K562 (cell line): ENCODE data around the gene LPAR5. TPM values are rescaled to one million over a fixed set of nuclear protein-coding genes. Genes with fewer than 3 reads are reported as not detected.

ENCODE experiments used
- ATAC-seq: fragments of 200-7000 bp; cut with Tn5 transposase; 3 replicates; pipeline ENCODE4 v1.9.1; 2020; ENCODE audit warnings: moderate library complexity
- BruUV-seq: library from RNA; stranded (reverse); fragments of 400-500 nt; replicated peaks from 2 replicates; lab custom pipeline; 2021; lab: Mats Ljungman, UMichigan
- CTCF ChIA-PET: fragments of 300-600 bp; formaldehyde crosslinking; extraction: SDS; loops from one replicate; lab custom pipeline; 2021; ENCODE audit warnings: low intra/inter-chr PET ratio; lab: Yijun Ruan, JAX
- POLR2A ChIA-PET: fragments of 300-600, 350-650 bp; sonication (Branson Sonifier 250); formaldehyde crosslinking; extraction: SDS; loops from one replicate; lab custom pipeline; 2021; ENCODE audit warnings: antibody characterized with exemption, inconsistent platforms; lab: Yijun Ruan, JAX
- DNase-seq, 4 experiments: peaks; one replicate each; pipeline versions ENCODE4 v3.0.0 to v3.0.0-alpha.2; 2011 to 2018; ENCODE audit warnings: low spot score in 3 of 4, mixed read lengths in 3 of 4; ENCODE audit errors: extremely low read depth in 1 of 4
- FAIRE-seq: peaks from 2 replicates; lab custom pipeline; 2011; peaks lifted over from hg19 to GRCh38; lab: Jason Lieb, UNC
- H2AFZ ChIP-seq: 2 replicates; pipeline ENCODE4 v1.6.0; 2011; ENCODE audit warnings: low read depth, low read length, control low read depth, inconsistent platforms
- H3K27ac ChIP-seq: fragments of 200-600 bp; 3 replicates; pipeline ENCODE4 v1.8.0; 2011; ENCODE audit warnings: low read depth, mild to moderate bottlenecking, control low read depth, inconsistent platforms, low read length, moderate library complexity, mixed read lengths; ENCODE audit errors: extremely low read depth
- H3K27me3 ChIP-seq, 2 experiments: fragments of 300-600 bp in 1 of 2; 2 replicates in 1 of 2; 3 replicates in 1 of 2; pipeline versions ENCODE4 v1.6.0 to v1.8.0; 2011; ENCODE audit warnings: inconsistent platforms in 2 of 2, low read length in 2 of 2, mild to moderate bottlenecking in 1 of 2, mixed read lengths in 1 of 2, moderate library complexity in 1 of 2; ENCODE audit not compliant: control insufficient read depth in 2 of 2, insufficient read depth in 2 of 2
- H3K36me3 ChIP-seq: fragments of 300-600 bp; 3 replicates; pipeline ENCODE4 v1.8.0; 2011; ENCODE audit warnings: mild to moderate bottlenecking, low read length, inconsistent platforms; ENCODE audit not compliant: control insufficient read depth, insufficient read depth
- H3K4me1 ChIP-seq, 2 experiments: fragments of 200-600 bp in 1 of 2; replicated peaks in 1 of 2; 2 replicates in 1 of 2; 3 replicates in 1 of 2; pipeline versions ENCODE4 v1.5.1 to v1.8.0; 2011; ENCODE audit warnings: inconsistent platforms in 2 of 2, low read length in 2 of 2, mild to moderate bottlenecking in 1 of 2, mixed read lengths in 1 of 2, moderate library complexity in 1 of 2; ENCODE audit not compliant: control insufficient read depth in 2 of 2, insufficient read depth in 2 of 2
- H3K4me2 ChIP-seq: 2 replicates; pipeline ENCODE4 v1.6.1; 2011; ENCODE audit warnings: low read length, control low read depth, inconsistent platforms, mixed read lengths; ENCODE audit not compliant: insufficient read depth
- H3K4me3 ChIP-seq: fragments of 200-600 bp; sonication (generic), shearing (Covaris generic); 2 replicates; pipeline ENCODE4 v1.5.1; 2016; ENCODE audit warnings: control low read depth, inconsistent platforms
- H3K79me2 ChIP-seq: fragments of 200-600 bp; 3 replicates; pipeline ENCODE4 v1.8.0; 2011; ENCODE audit warnings: low read length, inconsistent platforms; ENCODE audit not compliant: control insufficient read depth, insufficient read depth
- H3K9ac ChIP-seq, 2 experiments: 2 replicates each; pipeline versions ENCODE4 v1.6.0 to v1.6.1; 2011; ENCODE audit warnings: low read depth in 2 of 2, low read length in 2 of 2, control low read depth in 1 of 2, inconsistent platforms in 1 of 2, mild to moderate bottlenecking in 1 of 2, mixed read lengths in 1 of 2; ENCODE audit not compliant: insufficient read depth in 1 of 2
- H3K9me1 ChIP-seq: one replicate; pipeline ENCODE4 v1.6.0; 2011; ENCODE audit warnings: inconsistent platforms, mild to moderate bottlenecking, low read length, moderate library complexity; ENCODE audit not compliant: control insufficient read depth, insufficient read depth
- H3K9me3 ChIP-seq: replicated peaks from 2 replicates; pipeline ENCODE4 v1.5.1; 2011; ENCODE audit warnings: low read depth, low read length, inconsistent platforms; ENCODE audit not compliant: control insufficient read depth, insufficient read depth
- H4K20me1 ChIP-seq: replicated peaks from 2 replicates; pipeline ENCODE4 v1.6.1; 2011; ENCODE audit warnings: low read length, inconsistent platforms, mixed read lengths; ENCODE audit not compliant: control insufficient read depth, insufficient read depth
- DNMT1 ChIP-seq: fragments of 450-650 bp; IDR thresholded peaks from 2 replicates; pipeline ENCODE4 v1.6.1; 2016; ENCODE audit warnings: antibody characterized with exemption, mild to moderate bottlenecking
- ILF3 ChIP-seq: fragments of 450-650 bp; IDR thresholded peaks from 2 replicates; pipeline ENCODE4 v1.6.1; 2018; ENCODE audit warnings: antibody characterized with exemption, mild to moderate bottlenecking, moderate library complexity, borderline replicate concordance
- KDM1A ChIP-seq, 2 experiments: fragments of 450-650 bp; IDR thresholded peaks; 2 replicates each; pipeline ENCODE4 v1.6.1; 2016; ENCODE audit warnings: mild to moderate bottlenecking in 2 of 2
- NFATC3 ChIP-seq: fragments of 450-650 bp; IDR thresholded peaks from 2 replicates; pipeline ENCODE4 v1.6.1; 2017; ENCODE audit warnings: mild to moderate bottlenecking
- PRMT5 ChIP-seq: sonication (generic); formaldehyde crosslinking; IDR thresholded peaks from 2 replicates; pipeline ENCODE4 v1.5.0; 2020; ENCODE audit warnings: missing genetic modification reagents
- SREBF2 ChIP-seq: sonication (generic); formaldehyde crosslinking; IDR thresholded peaks from 2 replicates; pipeline ENCODE4 v1.4.0; 2020; ENCODE audit warnings: mild to moderate bottlenecking, missing genetic modification reagents
- ZBTB7A ChIP-seq: IDR thresholded peaks from 2 replicates; pipeline ENCODE4 v1.6.1; 2011; ENCODE audit warnings: low read depth, mild to moderate bottlenecking, low read length, moderate library complexity, borderline replicate concordance; ENCODE audit not compliant: control insufficient read depth
- ZNF134 ChIP-seq: fragments of 250-450 bp; sonication (Bioruptor Pico); conservative IDR thresholded peaks from 2 replicates; pipeline ENCODE4 v1.4.0; 2020
- ZNF274 ChIP-seq: IDR thresholded peaks from 2 replicates; pipeline ENCODE4 v1.6.1; 2011; ENCODE audit warnings: low read depth, mild to moderate bottlenecking, low read length, moderate library complexity, borderline replicate concordance
- WGBS: fragments of 100-300 bp; shearing (Covaris generic); methylation state at CpG from one replicate; pipeline ENCODE4 v1.1.6; 2016; ENCODE audit warnings: low coverage, mixed read lengths; ENCODE audit not compliant: insufficient coverage; ENCODE audit errors: missing lambda C conversion rate; 5-methylcytosine and 5-hydroxymethylcytosine counted together
- in situ Hi-C: fragments of 300-500 bp; cut with MboI; formaldehyde crosslinking; loops from 4 replicates; pipeline ENCODE4 v1.15.0; 2018; ENCODE audit warnings: inconsistent platforms, mixed read lengths
- intact Hi-C: fragments of 100-400 bp; cut with micrococcal nuclease; formaldehyde crosslinking; loops from 2 replicates; pipeline ENCODE4 v1.14.2; 2022
- polyA plus RNA-seq, 8 experiments: library from polyadenylated mRNA; depleted of rRNA in 4 of 8; stranded (reverse) in 5 of 8; unstranded in 3 of 8; fragments of >200 nt; fragmentation: Nextera tagmentation in 2 of 8; fragmentation: Illumina TruSeq in 1 of 8; extraction: Ambion mirVana in 2 of 8; extraction: Trizol in 1 of 8; gene quantifications; 2 replicates each; pipeline versions ENCODE4 v1.2.1 to v1.2.3, GENCODE V29; 2011 to 2014; ENCODE audit warnings: inconsistent platforms in 1 of 8, missing spikeins in 1 of 8
- total RNA-seq, 7 experiments: library from RNA; depleted of rRNA in 6 of 7; stranded (reverse); fragments of >200 nt in 6 of 7; fragmentation: Illumina TruSeq in 2 of 7; extraction: Trizol in 2 of 7; gene quantifications; 2 replicates each; pipeline versions ENCODE4 v1.2.1 to v1.2.3, GENCODE V29; 2011 to 2021; ENCODE audit warnings: low replicate concordance in 1 of 7
- TF ChIP-seq, protein P1 (sequence below): sonication (generic); formaldehyde crosslinking; IDR thresholded peaks from 2 replicates; pipeline ENCODE4 v1.8.1; 2023; ENCODE audit warnings: missing genetic modification reagents, mild to moderate bottlenecking, borderline replicate concordance

Gene LPAR5
- total and polyA plus RNA-seq, 9 of the 15 experiments (the other 6 are each of a cell fraction or from before 2014, with no cell fraction given) = 1.3 to 11.7 (median 3.6) TPM

DNA sequence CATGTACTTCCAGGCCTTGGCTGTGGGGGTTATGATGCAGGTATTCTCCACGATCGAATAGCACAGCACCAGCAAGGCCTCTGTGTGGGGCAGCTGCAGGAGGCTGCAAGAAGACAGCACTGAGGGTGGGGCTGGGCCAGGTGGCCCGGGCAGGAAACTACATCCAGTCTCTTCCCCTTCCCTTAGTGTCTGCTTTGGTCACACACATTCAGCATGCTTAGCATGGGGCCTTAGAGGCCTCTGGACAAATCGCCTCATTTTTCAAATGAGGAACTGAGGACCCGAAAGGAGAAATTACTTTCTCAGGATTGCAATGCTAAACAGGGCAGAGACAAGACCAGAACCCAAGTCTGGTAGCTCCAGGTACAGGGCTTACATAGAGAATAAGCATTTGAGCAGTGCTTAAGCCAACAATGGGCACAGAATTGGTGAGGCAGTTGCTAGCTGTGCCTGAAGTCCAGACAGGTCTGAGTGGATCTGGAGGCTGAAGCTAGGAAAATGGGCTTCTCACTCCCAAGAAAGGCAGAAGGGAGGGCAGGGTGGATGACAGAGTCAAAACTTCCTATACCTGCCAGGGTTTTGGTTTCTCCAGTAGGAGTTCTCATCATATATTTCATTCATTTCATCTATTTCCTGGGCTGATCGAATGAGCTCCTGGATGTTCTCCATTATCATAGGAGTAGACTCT lies 8.0 kb upstream of the LPAR5 start:
- H3K79me2 ChIP-seq = peaks cover 4% of the 10 kb centered on the region; the same call in 2 of the 3 replicates
- no peaks in the 10 kb centered on the region for H3K27me3 ChIP-seq
- CTCF ChIA-PET = interaction anchor here (0.9 kb wide), 1 partner anchor 26 kb away, joined by 3 read pairs; no protein-coding TSS in a partner anchor
- peaks cover 8% of the 10 kb centered on the region for H3K9me3 ChIP-seq
- H3K4me2 ChIP-seq = no peak overlapping the region; the same call in 1 of the 2 replicates
- no peak overlapping the region for H3K4me3 ChIP-seq
- in situ Hi-C loops = no loop called here
- FAIRE-seq = no peak
- no peaks in the 10 kb centered on the region for H3K9me1 ChIP-seq
- no peaks in the 10 kb centered on the region for H4K20me1 ChIP-seq
- peak overlapping the region; percentile 26; the same call in 1 of the 3 replicates for H3K27ac ChIP-seq
- POLR2A ChIA-PET = interaction anchor here (0.8 kb wide), 1 partner anchor 45 kb away, joined by 4 read pairs; no protein-coding TSS in a partner anchor
- no peak overlapping the region for H3K9ac ChIP-seq
- 62% methylated on average over 6 of the region's 6 CpGs for WGBS
- intact Hi-C loops = no loop called here
- ATAC-seq = no peak
- H3K4me1 ChIP-seq = peaks cover 24 to 26% of the 10 kb centered on the region in 2 experiments; a peak in 4 of 5 replicates
- no TSS peak for BruUV-seq
- TF ChIP-seq SREBF2 (CRISPR knock-in tag) = no peak
- TF ChIP-seq DNMT1 = no peak
- no peak for TF ChIP-seq PRMT5 (CRISPR knock-in tag)
- peak; percentile 91 for TF ChIP-seq ZNF274
- DNase-seq = no peak
- H2AFZ ChIP-seq = peak overlapping the region; percentile 82
- H3K36me3 ChIP-seq = no peaks in the 10 kb centered on the region

GRCh38 chr12:6641131-6641530 lies 5.4 kb upstream of the LPAR5 start:
- in situ Hi-C loops = no loop called here
- no peaks in the 10 kb centered on the region for H4K20me1 ChIP-seq
- ATAC-seq (no peak), DNase-seq (no peak), FAIRE-seq (no peak)
- H3K4me1 ChIP-seq = peaks cover 37 to 44% of the 10 kb centered on the region in 2 experiments; a peak in 4 of 5 replicates
- H2AFZ ChIP-seq = 0 out of 2 replicates have a peak overlapping the region, but pooled peaks have one; percentile 19
- no TSS peak for BruUV-seq
- no peaks in the 10 kb centered on the region; the same call in 2 of the 3 replicates for H3K36me3 ChIP-seq
- H3K9me1 ChIP-seq = no peaks in the 10 kb centered on the region
- no peak overlapping the region; the same call in 2 of the 3 replicates for H3K27ac ChIP-seq
- 0 out of 2 replicates have a peak overlapping the region, but pooled peaks have one; percentile 2 for H3K4me2 ChIP-seq
- H3K4me3 ChIP-seq = no peak overlapping the region
- no peak overlapping the region for H3K9ac ChIP-seq
- CTCF ChIA-PET = no interaction called here
- H3K9me3 ChIP-seq = peaks cover 8% of the 10 kb centered on the region
- H3K27me3 ChIP-seq = no peaks in the 10 kb centered on the region
- 31% methylated on average over 4 of the region's 4 CpGs for WGBS
- peaks cover 24% of the 10 kb centered on the region for H3K79me2 ChIP-seq
- POLR2A ChIA-PET = interaction anchor here (0.7 kb wide), 1 partner anchor 17 kb away, joined by 3 read pairs; no protein-coding TSS in a partner anchor
- intact Hi-C loops = no loop called here
- no peak for TF ChIP-seq ZBTB7A
- TF ChIP-seq ILF3 = no peak
- TF ChIP-seq KDM1A (IDR thresholded peaks at IDR 0.05) = no peak
- TF ChIP-seq, protein P1, sequence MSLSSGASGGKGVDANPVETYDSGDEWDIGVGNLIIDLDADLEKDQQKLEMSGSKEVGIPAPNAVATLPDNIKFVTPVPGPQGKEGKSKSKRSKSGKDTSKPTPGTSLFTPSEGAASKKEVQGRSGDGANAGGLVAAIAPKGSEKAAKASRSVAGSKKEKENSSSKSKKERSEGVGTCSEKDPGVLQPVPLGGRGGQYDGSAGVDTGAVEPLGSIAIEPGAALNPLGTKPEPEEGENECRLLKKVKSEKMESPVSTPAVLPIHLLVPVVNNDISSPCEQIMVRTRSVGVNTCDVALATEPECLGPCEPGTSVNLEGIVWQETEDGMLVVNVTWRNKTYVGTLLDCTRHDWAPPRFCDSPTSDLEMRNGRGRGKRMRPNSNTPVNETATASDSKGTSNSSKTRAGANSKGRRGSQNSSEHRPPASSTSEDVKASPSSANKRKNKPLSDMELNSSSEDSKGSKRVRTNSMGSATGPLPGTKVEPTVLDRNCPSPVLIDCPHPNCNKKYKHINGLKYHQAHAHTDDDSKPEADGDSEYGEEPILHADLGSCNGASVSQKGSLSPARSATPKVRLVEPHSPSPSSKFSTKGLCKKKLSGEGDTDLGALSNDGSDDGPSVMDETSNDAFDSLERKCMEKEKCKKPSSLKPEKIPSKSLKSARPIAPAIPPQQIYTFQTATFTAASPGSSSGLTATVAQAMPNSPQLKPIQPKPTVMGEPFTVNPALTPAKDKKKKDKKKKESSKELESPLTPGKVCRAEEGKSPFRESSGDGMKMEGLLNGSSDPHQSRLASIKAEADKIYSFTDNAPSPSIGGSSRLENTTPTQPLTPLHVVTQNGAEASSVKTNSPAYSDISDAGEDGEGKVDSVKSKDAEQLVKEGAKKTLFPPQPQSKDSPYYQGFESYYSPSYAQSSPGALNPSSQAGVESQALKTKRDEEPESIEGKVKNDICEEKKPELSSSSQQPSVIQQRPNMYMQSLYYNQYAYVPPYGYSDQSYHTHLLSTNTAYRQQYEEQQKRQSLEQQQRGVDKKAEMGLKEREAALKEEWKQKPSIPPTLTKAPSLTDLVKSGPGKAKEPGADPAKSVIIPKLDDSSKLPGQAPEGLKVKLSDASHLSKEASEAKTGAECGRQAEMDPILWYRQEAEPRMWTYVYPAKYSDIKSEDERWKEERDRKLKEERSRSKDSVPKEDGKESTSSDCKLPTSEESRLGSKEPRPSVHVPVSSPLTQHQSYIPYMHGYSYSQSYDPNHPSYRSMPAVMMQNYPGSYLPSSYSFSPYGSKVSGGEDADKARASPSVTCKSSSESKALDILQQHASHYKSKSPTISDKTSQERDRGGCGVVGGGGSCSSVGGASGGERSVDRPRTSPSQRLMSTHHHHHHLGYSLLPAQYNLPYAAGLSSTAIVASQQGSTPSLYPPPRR (CRISPR knock-in tag) = no peak
- no peak for TF ChIP-seq ZNF134
- TF ChIP-seq NFATC3 = no peak
